ENCODE measurements around the gene PCK2. TPM values are rescaled to one million over a fixed set of nuclear protein-coding genes. Genes with fewer than 3 reads are reported as not detected.

Gene PCK2
- total RNA-seq, 1 donor from 2014 or later: 66.0 TPM

DNA sequence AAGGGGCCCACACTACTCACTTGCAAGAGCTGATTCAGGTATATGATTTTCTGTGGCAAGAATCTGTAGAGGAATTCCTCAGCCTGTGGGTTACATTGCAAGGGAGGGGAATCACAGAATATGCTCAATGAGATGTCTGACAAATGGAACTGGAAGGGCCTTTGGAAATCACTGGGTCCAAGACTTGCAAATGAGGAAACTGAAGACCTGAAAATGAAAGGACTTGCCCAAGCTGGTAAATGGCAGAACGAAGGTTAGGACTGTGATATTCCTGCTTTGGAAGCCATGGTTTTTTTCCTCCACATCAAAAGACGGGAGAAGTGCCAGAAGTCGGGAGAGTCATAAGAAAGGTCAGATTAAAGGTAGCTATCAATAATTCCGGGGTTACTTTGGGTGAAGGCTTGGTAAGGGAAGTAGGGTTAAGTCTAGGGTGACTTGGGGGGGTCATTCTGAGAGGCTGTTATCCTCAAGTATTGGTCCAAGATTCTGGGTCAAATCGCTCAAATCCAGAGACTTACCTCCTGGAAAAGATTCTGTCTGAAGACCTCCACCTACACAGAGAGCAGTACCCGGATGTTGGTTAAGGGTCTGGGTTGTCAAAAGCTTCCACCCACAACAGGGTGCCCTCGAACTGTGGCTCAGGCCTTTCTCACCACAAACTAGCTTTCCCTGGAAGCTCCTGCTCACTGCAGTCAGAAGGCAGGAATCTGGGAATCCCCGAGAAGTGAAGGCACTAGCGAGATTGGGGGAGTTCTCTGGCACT, 51.8 kb downstream of the PCK2 start:
- H3K4me1 Mint-ChIP-seq (ENCODE audit: unreplicated experiment): peaks cover 30% of the 10 kb centered on the region

DNA sequence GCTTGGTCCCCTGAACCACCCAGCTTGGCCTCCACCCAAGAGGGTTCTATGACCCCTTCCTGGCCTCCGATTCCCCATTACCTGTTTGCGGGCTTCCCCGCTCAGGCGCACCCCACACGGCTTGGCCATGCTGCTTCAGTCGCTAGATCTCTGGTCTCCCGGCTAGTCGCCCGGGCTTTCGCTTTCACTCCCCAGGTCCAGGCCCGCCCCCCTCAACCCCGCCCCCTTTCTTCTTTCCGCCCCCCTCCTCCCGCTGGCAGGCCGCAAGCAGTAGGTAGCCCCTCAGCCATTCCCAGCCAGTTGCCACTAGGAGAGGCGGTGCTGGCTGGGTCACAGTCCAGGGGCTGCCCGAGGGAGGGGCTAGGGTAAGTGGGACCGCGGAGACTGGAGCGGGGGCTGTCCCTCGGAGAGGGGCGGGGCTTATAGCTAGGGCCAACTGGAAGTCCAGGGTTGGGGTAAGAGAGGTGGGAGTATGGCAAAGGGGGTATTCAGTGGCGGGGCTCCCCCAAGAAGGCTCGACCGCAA, 52.4 kb downstream of the PCK2 start, which contains the start of gene PSME2:
TSS of gene PSME2 (minus strand) at position 158 of the 525 bp plus-strand sequence. CDS start at position 129, 29 bp downstream.
- H3K27me3 Mint-ChIP-seq (ENCODE audit: unreplicated experiment): no peaks in the 10 kb centered on the region
- peaks cover 30% of the 10 kb centered on the region for H3K4me1 Mint-ChIP-seq (ENCODE audit: unreplicated experiment)
- H3K9me3 Mint-ChIP-seq (ENCODE audit: unreplicated experiment): no peaks in the 10 kb centered on the region
- H3K27ac Mint-ChIP-seq (ENCODE audit: unreplicated experiment): peak within 1 kb of the TSS; percentile 99
- H3K4me3 Mint-ChIP-seq (ENCODE audit: unreplicated experiment): peak within 1 kb of the TSS; percentile 99
- DNase-seq (ENCODE audit: extremely low spot score, unreplicated experiment): peak; percentile 99
- TF ChIP-seq, protein P1, sequence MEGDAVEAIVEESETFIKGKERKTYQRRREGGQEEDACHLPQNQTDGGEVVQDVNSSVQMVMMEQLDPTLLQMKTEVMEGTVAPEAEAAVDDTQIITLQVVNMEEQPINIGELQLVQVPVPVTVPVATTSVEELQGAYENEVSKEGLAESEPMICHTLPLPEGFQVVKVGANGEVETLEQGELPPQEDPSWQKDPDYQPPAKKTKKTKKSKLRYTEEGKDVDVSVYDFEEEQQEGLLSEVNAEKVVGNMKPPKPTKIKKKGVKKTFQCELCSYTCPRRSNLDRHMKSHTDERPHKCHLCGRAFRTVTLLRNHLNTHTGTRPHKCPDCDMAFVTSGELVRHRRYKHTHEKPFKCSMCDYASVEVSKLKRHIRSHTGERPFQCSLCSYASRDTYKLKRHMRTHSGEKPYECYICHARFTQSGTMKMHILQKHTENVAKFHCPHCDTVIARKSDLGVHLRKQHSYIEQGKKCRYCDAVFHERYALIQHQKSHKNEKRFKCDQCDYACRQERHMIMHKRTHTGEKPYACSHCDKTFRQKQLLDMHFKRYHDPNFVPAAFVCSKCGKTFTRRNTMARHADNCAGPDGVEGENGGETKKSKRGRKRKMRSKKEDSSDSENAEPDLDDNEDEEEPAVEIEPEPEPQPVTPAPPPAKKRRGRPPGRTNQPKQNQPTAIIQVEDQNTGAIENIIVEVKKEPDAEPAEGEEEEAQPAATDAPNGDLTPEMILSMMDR (IDR thresholded peaks at IDR 0.05): no peak
- peaks cover 18% of the 10 kb centered on the region for H3K36me3 Mint-ChIP-seq (ENCODE audit: unreplicated experiment)

More for the DNA sequence above, 51.8 kb downstream of the PCK2 start:
- Mint-ChIP-seq H3K4me3 (ENCODE audit: unreplicated experiment) (peak overlapping the region; percentile 99), H3K27me3 (ENCODE audit: unreplicated experiment) (no peaks in the 10 kb centered on the region), H3K27ac (ENCODE audit: unreplicated experiment) (peak overlapping the region; percentile 99), H3K9me3 (ENCODE audit: unreplicated experiment) (no peaks in the 10 kb centered on the region), H3K36me3 (ENCODE audit: unreplicated experiment) (peaks cover 15% of the 10 kb centered on the region)
- no peak for DNase-seq (ENCODE audit: extremely low spot score, unreplicated experiment)
- TF ChIP-seq, protein P1 (IDR thresholded peaks at IDR 0.05): no peak

DNA sequence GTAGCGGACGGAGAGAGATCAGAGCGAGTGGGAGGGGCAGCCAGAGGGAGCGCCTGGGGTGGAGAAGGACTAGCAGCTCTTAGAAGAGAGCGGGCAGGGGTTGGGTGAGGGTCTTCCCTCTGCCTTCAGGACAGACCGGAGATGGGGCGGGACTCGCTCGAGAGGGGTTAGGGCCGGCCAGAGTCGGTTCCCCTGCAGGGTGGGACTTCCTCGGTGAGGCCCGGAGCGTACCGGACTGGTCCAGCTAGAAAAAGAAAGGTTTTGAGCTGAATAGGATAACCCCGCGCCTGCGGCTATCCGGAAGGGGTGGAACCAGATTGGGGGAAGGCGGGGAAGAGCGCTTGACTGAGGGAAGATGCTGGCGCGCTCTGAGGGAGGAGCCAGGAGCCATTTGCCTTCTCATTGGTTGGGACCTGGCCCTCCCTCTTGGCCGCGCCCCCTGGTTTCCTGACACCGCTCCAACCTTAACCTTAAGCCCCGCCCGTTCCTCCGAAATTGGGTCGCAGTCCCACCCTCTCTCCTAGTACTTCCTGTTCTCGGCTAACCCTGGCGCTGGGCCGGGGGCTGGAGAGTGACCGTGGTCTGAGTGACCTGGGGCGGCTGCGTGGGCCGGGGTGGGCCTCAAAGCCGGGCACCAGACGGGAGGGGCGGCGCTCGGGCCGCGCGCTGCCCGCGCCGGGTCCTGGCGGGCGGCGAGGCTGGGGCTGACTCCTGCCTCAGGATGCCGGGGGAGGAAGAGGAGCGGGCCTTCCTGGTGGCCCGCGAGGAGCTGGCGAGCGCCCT, 53.1 kb downstream of the PCK2 start, which contains the start of gene RNF31:
TSS of gene RNF31 (plus strand) at position 521 of the 783 bp plus-strand sequence. CDS start at position 722, 201 bp downstream.
- Mint-ChIP-seq H3K27me3 (ENCODE audit: unreplicated experiment) (no peaks in the 10 kb centered on the region), H3K4me3 (ENCODE audit: unreplicated experiment) (peak within 1 kb of the TSS; percentile 99), H3K27ac (ENCODE audit: unreplicated experiment) (peak within 1 kb of the TSS; percentile 99), H3K36me3 (ENCODE audit: unreplicated experiment) (peaks cover 21% of the 10 kb centered on the region), H3K9me3 (ENCODE audit: unreplicated experiment) (no peaks in the 10 kb centered on the region), H3K4me1 (ENCODE audit: unreplicated experiment) (peaks cover 27% of the 10 kb centered on the region)
- DNase-seq (ENCODE audit: extremely low spot score, unreplicated experiment): peak; percentile 98
- TF ChIP-seq, protein P1 (IDR thresholded peaks at IDR 0.05): no peak

DNA sequence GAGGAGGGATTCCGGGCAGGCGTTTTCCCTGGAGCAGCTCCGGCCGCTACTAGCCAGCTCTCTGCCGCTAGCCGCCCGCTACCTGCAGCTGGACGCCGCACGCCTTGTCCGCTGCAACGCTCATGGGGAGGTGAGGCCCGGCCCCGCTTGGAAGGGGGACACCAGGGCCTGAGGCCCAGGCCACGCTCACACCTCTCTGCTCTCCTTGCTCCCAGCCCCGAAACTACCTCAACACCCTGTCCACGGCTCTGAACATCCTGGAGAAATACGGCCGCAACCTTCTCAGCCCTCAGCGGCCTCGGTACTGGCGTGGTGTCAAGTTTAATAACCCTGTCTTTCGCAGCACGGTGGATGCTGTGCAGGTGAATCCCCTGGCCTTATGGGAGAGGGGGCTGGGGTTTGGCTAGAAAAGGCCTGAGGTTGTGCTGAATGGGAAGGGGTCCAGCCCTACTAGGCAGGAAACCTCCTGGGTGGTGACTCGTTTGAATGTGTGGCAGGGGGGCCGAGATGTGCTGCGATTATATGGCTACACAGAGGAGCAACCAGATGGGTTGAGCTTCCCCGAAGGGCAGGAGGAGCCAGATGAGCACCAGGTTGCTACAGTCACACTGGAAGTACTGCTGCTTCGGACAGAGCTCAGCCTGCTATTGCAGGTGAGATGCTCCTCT, 53.8 kb downstream of the PCK2 start:
- no peak for DNase-seq (ENCODE audit: extremely low spot score, unreplicated experiment)
- Mint-ChIP-seq H3K4me1 (ENCODE audit: unreplicated experiment) (peaks cover 24% of the 10 kb centered on the region), H3K9me3 (ENCODE audit: unreplicated experiment) (no peaks in the 10 kb centered on the region), H3K36me3 (ENCODE audit: unreplicated experiment) (peaks cover 21% of the 10 kb centered on the region), H3K4me3 (ENCODE audit: unreplicated experiment) (peak overlapping the region; percentile 99), H3K27me3 (ENCODE audit: unreplicated experiment) (no peaks in the 10 kb centered on the region), H3K27ac (ENCODE audit: unreplicated experiment) (no peak overlapping the region)
- TF ChIP-seq, protein P1 (IDR thresholded peaks at IDR 0.05): no peak

All from osteocyte (in vitro differentiated cells).